Erythroblast (primary cell): ENCODE results near the gene SPAST.
"Not testable (repeated sequence)": the region's sequence is repeated elsewhere in the genome, so short reads cannot be mapped to it uniquely, and the experiment has no call there.

Experiments used
- DNase-seq, 2 experiments: peaks; one replicate each; lab custom pipeline; 2025; lab: John Stamatoyannopoulos, UW
- GATA1 ChIP-seq: IDR thresholded peaks from 2 replicates; pipeline ENCODE4 v1.6.1; 2011; ENCODE audit warnings: low read depth, mild to moderate bottlenecking, control low read depth, low read length, moderate library complexity
- POLR2A ChIP-seq: IDR thresholded peaks from 2 replicates; pipeline ENCODE4 v1.6.1; 2011; ENCODE audit warnings: mild to moderate bottlenecking, low read length

The SPAST gene

GRCh38 chr2:32067549-32067948 lies 4.2 kb downstream of the SPAST start:
- DNase-seq: no peak
- TF ChIP-seq POLR2A (no peak), GATA1 (no peak)

- TF ChIP-seq GATA1 (no peak), POLR2A (no peak)
- DNase-seq: no peak
Observed at GRCh38 chr2:32074134-32074506, 10.8 kb downstream of the SPAST start.

- TF ChIP-seq POLR2A: no peak
- TF ChIP-seq GATA1: no peak
- no peak for DNase-seq
Observed at GRCh38 chr2:32095671-32096070, 32.3 kb downstream of the SPAST start.

- TF ChIP-seq POLR2A (no peak), GATA1 (no peak)
- no peak for DNase-seq
Observed at GRCh38 chr2:32108111-32108510, 44.8 kb downstream of the SPAST start.

- TF ChIP-seq POLR2A: no peak
- TF ChIP-seq GATA1: no peak
- no peak for DNase-seq
Observed at GRCh38 chr2:32118055-32118454, 54.7 kb downstream of the SPAST start.

- no peak for DNase-seq
- TF ChIP-seq POLR2A (no peak), GATA1 (no peak)
Observed at GRCh38 chr2:32119161-32119560, 55.8 kb downstream of the SPAST start.

- no peak for DNase-seq
- TF ChIP-seq GATA1 (no peak), POLR2A (no peak)
Observed at GRCh38 chr2:32124660-32125059, 61.3 kb downstream of the SPAST start.

GRCh38 chr2:32128636-32129035 lies 65.3 kb downstream of the SPAST start:
- TF ChIP-seq GATA1: no peak
- TF ChIP-seq POLR2A: no peak
- DNase-seq: no peak

- no peak for TF ChIP-seq GATA1
- TF ChIP-seq POLR2A: no peak
- no peak for DNase-seq
Observed at GRCh38 chr2:32129086-32129485, 65.7 kb downstream of the SPAST start.

- no peak for TF ChIP-seq POLR2A
- TF ChIP-seq GATA1: no peak
- peak; percentile 36 to 56 for DNase-seq
Observed at GRCh38 chr2:32135409-32135808, 72.1 kb downstream of the SPAST start.

GRCh38 chr2:32136097-32136496 lies 72.7 kb downstream of the SPAST start:
- no peak for DNase-seq
- no peak for TF ChIP-seq GATA1
- TF ChIP-seq POLR2A: no peak

- not testable (repeated sequence) for DNase-seq
Observed at GRCh38 chr2:32151544-32151943, 88.2 kb downstream of the SPAST start.

GRCh38 chr2:32159678-32160077 lies 96.3 kb downstream of the SPAST start:
- DNase-seq: no peak
- no peak for TF ChIP-seq POLR2A
- no peak for TF ChIP-seq GATA1

- no peak for DNase-seq
- TF ChIP-seq POLR2A (no peak), GATA1 (no peak)
Observed at GRCh38 chr2:32161296-32161695, 97.9 kb downstream of the SPAST start.

GRCh38 chr2:32164254-32164653 lies 100.9 kb downstream of the SPAST start:
- TF ChIP-seq POLR2A: peak; percentile 15
- DNase-seq: peak; percentile 30 to 31

- not testable (repeated sequence) for DNase-seq
Observed at GRCh38 chr2:32165027-32165347, 101.6 kb downstream of the SPAST start.

- DNase-seq: peak in 1 of 2 experiments; percentile 86
- TF ChIP-seq POLR2A (no peak), GATA1 (no peak)
Observed at GRCh38 chr2:32166115-32166574, 102.8 kb downstream of the SPAST start.

- DNase-seq: peak; percentile 77 to 88
- TF ChIP-seq GATA1 (no peak), POLR2A (peak; percentile 67)
Observed at GRCh38 chr2:32168513-32168912, 105.2 kb downstream of the SPAST start.
